Measurements from ENCODE around the gene BEND2.

BEND2 gene

GRCh38 chrX:18174209-18174608 lies 46.5 kb downstream of the BEND2 start:
- Histone ChIP-seq H3K9ac (ENCODE audit: low read length) (no peak overlapping the region), H3K27me3 (replicated peaks; ENCODE audit: control insufficient read depth, insufficient read depth, low read length) (peaks cover 21% of the 10 kb centered on the region), H3K9me3 (ENCODE audit: control insufficient read depth, low read length) (no peaks in the 10 kb centered on the region), H3K4me1 (ENCODE audit: control insufficient read depth, insufficient read depth, low read length) (no peaks in the 10 kb centered on the region), H3K36me3 (ENCODE audit: control insufficient read depth, insufficient read depth, low read length, severe bottlenecking) (no peaks in the 10 kb centered on the region), H3K4me3 (ENCODE audit: low read length) (no peak overlapping the region)
- DNase-seq (ENCODE audit: low read depth) = no peak

- no peaks in the 10 kb centered on the region for H3K9me3 ChIP-seq (ENCODE audit: control insufficient read depth, low read length)
- no peak overlapping the region for H3K4me3 ChIP-seq (ENCODE audit: low read length)
- peaks cover 21% of the 10 kb centered on the region for H3K27me3 ChIP-seq (replicated peaks; ENCODE audit: control insufficient read depth, insufficient read depth, low read length)
- no peak overlapping the region for H3K9ac ChIP-seq (ENCODE audit: low read length)
- no peak for DNase-seq (ENCODE audit: low read depth)
- H3K36me3 ChIP-seq (ENCODE audit: control insufficient read depth, insufficient read depth, low read length, severe bottlenecking) = no peaks in the 10 kb centered on the region
- no peaks in the 10 kb centered on the region for H3K4me1 ChIP-seq (ENCODE audit: control insufficient read depth, insufficient read depth, low read length)
These were observed 47.0 kb downstream of the BEND2 start for GRCh38 chrX:18173494-18174180.

- no peaks in the 10 kb centered on the region for H3K36me3 ChIP-seq (ENCODE audit: control insufficient read depth, insufficient read depth, low read length, severe bottlenecking)
- no peaks in the 10 kb centered on the region for H3K9me3 ChIP-seq (ENCODE audit: control insufficient read depth, low read length)
- H3K4me3 ChIP-seq (ENCODE audit: low read length) = no peak overlapping the region
- no peaks in the 10 kb centered on the region for H3K4me1 ChIP-seq (ENCODE audit: control insufficient read depth, insufficient read depth, low read length)
- no peak for DNase-seq (ENCODE audit: low read depth)
- H3K27me3 ChIP-seq (replicated peaks; ENCODE audit: control insufficient read depth, insufficient read depth, low read length) = peaks cover 25% of the 10 kb centered on the region
- no peak overlapping the region for H3K9ac ChIP-seq (ENCODE audit: low read length)
These were observed 47.7 kb downstream of the BEND2 start for GRCh38 chrX:18172970-18173369.

- Histone ChIP-seq H3K36me3 (ENCODE audit: control insufficient read depth, insufficient read depth, low read length, severe bottlenecking) (no peaks in the 10 kb centered on the region), H3K4me3 (ENCODE audit: low read length) (no peak overlapping the region), H3K9me3 (ENCODE audit: control insufficient read depth, low read length) (no peaks in the 10 kb centered on the region), H3K4me1 (ENCODE audit: control insufficient read depth, insufficient read depth, low read length) (no peaks in the 10 kb centered on the region), H3K27me3 (replicated peaks; ENCODE audit: control insufficient read depth, insufficient read depth, low read length) (peaks cover 27% of the 10 kb centered on the region), H3K9ac (ENCODE audit: low read length) (no peak overlapping the region)
- DNase-seq (ENCODE audit: low read depth) = no peak
These were observed 49.8 kb downstream of the BEND2 start for GRCh38 chrX:18170910-18171309.

GRCh38 chrX:18166068-18166467 lies 54.6 kb downstream of the BEND2 start:
- Histone ChIP-seq H3K4me1 (ENCODE audit: control insufficient read depth, insufficient read depth, low read length) (no peaks in the 10 kb centered on the region), H3K9me3 (ENCODE audit: control insufficient read depth, low read length) (no peaks in the 10 kb centered on the region), H3K9ac (ENCODE audit: low read length) (no peak overlapping the region), H3K4me3 (ENCODE audit: low read length) (no peak overlapping the region), H3K36me3 (ENCODE audit: control insufficient read depth, insufficient read depth, low read length, severe bottlenecking) (no peaks in the 10 kb centered on the region), H3K27me3 (replicated peaks; ENCODE audit: control insufficient read depth, insufficient read depth, low read length) (peaks cover 16% of the 10 kb centered on the region)
- no peak for DNase-seq (ENCODE audit: low read depth)

GRCh38 chrX:18160369-18160768 lies 60.3 kb downstream of the BEND2 start:
- H3K4me3 ChIP-seq (ENCODE audit: low read length) = no peak overlapping the region
- no peaks in the 10 kb centered on the region for H3K36me3 ChIP-seq (ENCODE audit: control insufficient read depth, insufficient read depth, low read length, severe bottlenecking)
- H3K27me3 ChIP-seq (replicated peaks; ENCODE audit: control insufficient read depth, insufficient read depth, low read length) = peaks cover 15% of the 10 kb centered on the region
- H3K9ac ChIP-seq (ENCODE audit: low read length) = no peak overlapping the region
- no peaks in the 10 kb centered on the region for H3K9me3 ChIP-seq (ENCODE audit: control insufficient read depth, low read length)
- H3K4me1 ChIP-seq (ENCODE audit: control insufficient read depth, insufficient read depth, low read length) = no peaks in the 10 kb centered on the region
- no peak for DNase-seq (ENCODE audit: low read depth)

GRCh38 chrX:18158963-18159362 lies 61.7 kb downstream of the BEND2 start:
- Histone ChIP-seq H3K4me3 (ENCODE audit: low read length) (no peak overlapping the region), H3K4me1 (ENCODE audit: control insufficient read depth, insufficient read depth, low read length) (no peaks in the 10 kb centered on the region), H3K9ac (ENCODE audit: low read length) (no peak overlapping the region), H3K9me3 (ENCODE audit: control insufficient read depth, low read length) (no peaks in the 10 kb centered on the region), H3K27me3 (replicated peaks; ENCODE audit: control insufficient read depth, insufficient read depth, low read length) (peaks cover 6% of the 10 kb centered on the region), H3K36me3 (ENCODE audit: control insufficient read depth, insufficient read depth, low read length, severe bottlenecking) (no peaks in the 10 kb centered on the region)
- no peak for DNase-seq (ENCODE audit: low read depth)

- Histone ChIP-seq H3K4me3 (ENCODE audit: low read length) (no peak overlapping the region), H3K36me3 (ENCODE audit: control insufficient read depth, insufficient read depth, low read length, severe bottlenecking) (no peaks in the 10 kb centered on the region), H3K27me3 (replicated peaks; ENCODE audit: control insufficient read depth, insufficient read depth, low read length) (peaks cover 6% of the 10 kb centered on the region), H3K4me1 (ENCODE audit: control insufficient read depth, insufficient read depth, low read length) (no peaks in the 10 kb centered on the region), H3K9ac (ENCODE audit: low read length) (no peak overlapping the region), H3K9me3 (ENCODE audit: control insufficient read depth, low read length) (no peaks in the 10 kb centered on the region)
- no peak for DNase-seq (ENCODE audit: low read depth)
These were observed 69.0 kb downstream of the BEND2 start for GRCh38 chrX:18151649-18152048.

GRCh38 chrX:18151157-18151556 lies 69.5 kb downstream of the BEND2 start:
- no peak overlapping the region for H3K9ac ChIP-seq (ENCODE audit: low read length)
- DNase-seq (ENCODE audit: low read depth) = no peak
- H3K36me3 ChIP-seq (ENCODE audit: control insufficient read depth, insufficient read depth, low read length, severe bottlenecking) = no peaks in the 10 kb centered on the region
- H3K27me3 ChIP-seq (replicated peaks; ENCODE audit: control insufficient read depth, insufficient read depth, low read length) = peaks cover 6% of the 10 kb centered on the region
- H3K4me3 ChIP-seq (ENCODE audit: low read length) = no peak overlapping the region
- H3K4me1 ChIP-seq (ENCODE audit: control insufficient read depth, insufficient read depth, low read length) = no peaks in the 10 kb centered on the region
- H3K9me3 ChIP-seq (ENCODE audit: control insufficient read depth, low read length) = no peaks in the 10 kb centered on the region

- no peak for DNase-seq (ENCODE audit: low read depth)
- H3K4me3 ChIP-seq (ENCODE audit: low read length) = no peak overlapping the region
- no peaks in the 10 kb centered on the region for H3K36me3 ChIP-seq (ENCODE audit: control insufficient read depth, insufficient read depth, low read length, severe bottlenecking)
- H3K9me3 ChIP-seq (ENCODE audit: control insufficient read depth, low read length) = no peaks in the 10 kb centered on the region
- peaks cover 6% of the 10 kb centered on the region for H3K27me3 ChIP-seq (replicated peaks; ENCODE audit: control insufficient read depth, insufficient read depth, low read length)
- H3K4me1 ChIP-seq (ENCODE audit: control insufficient read depth, insufficient read depth, low read length) = no peaks in the 10 kb centered on the region
- H3K9ac ChIP-seq (ENCODE audit: low read length) = no peak overlapping the region
These were observed 71.2 kb downstream of the BEND2 start for GRCh38 chrX:18149454-18149853.

GRCh38 chrX:18146954-18147353 lies 73.7 kb downstream of the BEND2 start:
- H3K36me3 ChIP-seq (ENCODE audit: control insufficient read depth, insufficient read depth, low read length, severe bottlenecking) = no peaks in the 10 kb centered on the region
- no peaks in the 10 kb centered on the region for H3K9me3 ChIP-seq (ENCODE audit: control insufficient read depth, low read length)
- no peak overlapping the region for H3K4me3 ChIP-seq (ENCODE audit: low read length)
- DNase-seq (ENCODE audit: low read depth) = peak; percentile 21
- H3K9ac ChIP-seq (ENCODE audit: low read length) = no peak overlapping the region
- no peaks in the 10 kb centered on the region for H3K4me1 ChIP-seq (ENCODE audit: control insufficient read depth, insufficient read depth, low read length)
- peaks cover 6% of the 10 kb centered on the region for H3K27me3 ChIP-seq (replicated peaks; ENCODE audit: control insufficient read depth, insufficient read depth, low read length)

GRCh38 chrX:18146009-18146408 lies 74.7 kb downstream of the BEND2 start:
- DNase-seq (ENCODE audit: low read depth) = no peak
- Histone ChIP-seq H3K36me3 (ENCODE audit: control insufficient read depth, insufficient read depth, low read length, severe bottlenecking) (no peaks in the 10 kb centered on the region), H3K9me3 (ENCODE audit: control insufficient read depth, low read length) (no peaks in the 10 kb centered on the region), H3K9ac (ENCODE audit: low read length) (no peak overlapping the region), H3K4me3 (ENCODE audit: low read length) (no peak overlapping the region), H3K4me1 (ENCODE audit: control insufficient read depth, insufficient read depth, low read length) (no peaks in the 10 kb centered on the region), H3K27me3 (replicated peaks; ENCODE audit: control insufficient read depth, insufficient read depth, low read length) (peaks cover 6% of the 10 kb centered on the region)
